ENCODE measurements around the gene RAB20.

DNA sequence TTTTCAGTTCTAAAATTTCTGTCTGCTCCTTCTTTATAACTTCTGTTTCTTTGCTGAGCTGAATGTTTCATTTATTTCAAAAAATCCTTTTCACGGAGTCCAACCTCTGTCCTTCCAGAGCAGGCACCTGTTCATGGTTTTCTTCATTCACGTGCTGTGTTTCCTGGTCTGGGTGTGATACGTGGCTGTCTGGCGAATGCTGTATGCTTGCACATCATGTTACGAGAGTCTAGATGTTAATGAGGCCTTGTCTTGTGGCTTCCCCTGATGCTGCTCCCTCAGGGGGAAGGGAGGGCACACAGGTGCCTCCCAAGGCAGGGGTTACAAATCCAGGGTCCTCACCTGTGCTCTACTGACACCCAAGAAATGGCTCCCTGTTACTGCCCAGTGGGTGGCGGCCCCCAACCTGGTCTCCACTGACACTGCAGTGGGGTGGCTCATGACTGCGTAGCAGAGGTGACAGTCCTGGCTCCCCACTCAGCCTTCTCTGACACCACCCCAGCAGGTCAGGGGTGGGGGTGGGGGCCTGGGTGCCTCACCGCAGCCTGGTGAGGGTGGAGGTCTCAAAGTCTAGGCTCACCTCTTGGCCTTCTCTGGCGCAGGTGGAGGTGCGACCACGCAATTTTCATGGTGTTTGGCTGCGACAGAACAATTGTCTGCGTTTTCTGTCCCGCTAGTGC lies 20.1 kb upstream of the RAB20 start:
- TF ChIP-seq CTCF (IDR thresholded peaks at IDR 0.05 in 2 of 3, conservative IDR thresholded peaks at IDR 0.05 in 1 of 3; ENCODE audit: borderline replicate concordance in 1 of 3, insufficient read depth in 1 of 3, low read depth in 2 of 3, low read length in 2 of 3) (no peak), ZNF274 (IDR thresholded peaks at IDR 0.05; ENCODE audit: low read depth, low read length) (no peak), EZH2 (IDR thresholded peaks at IDR 0.05) (no peak), POLR2AphosphoS5 (IDR thresholded peaks at IDR 0.05; ENCODE audit: low read depth, low read length) (no peak), POLR2A (IDR thresholded peaks at IDR 0.05; ENCODE audit: borderline replicate concordance, extremely low read depth, insufficient read depth, insufficient read length) (no peak), JUND (IDR thresholded peaks at IDR 0.05) (no peak), RAD21 (IDR thresholded peaks at IDR 0.05; ENCODE audit: low read depth) (no peak)

Measured in HCT116 (cell line).